DOHH2 (cell line): Measurements from ENCODE around the gene SPDYE5.

ENCODE experiments used
- H3F3A ChIP-seq: fragments of 200-600 bp; sonication (generic), shearing (Covaris generic); 2 replicates; pipeline ENCODE4 v1.6.0; 2016; ENCODE audit warnings: antibody characterized with exemption, mild to moderate bottlenecking; ENCODE audit not compliant: control insufficient read depth, insufficient read depth
- H3K27ac ChIP-seq: fragments of 200-600 bp; sonication (generic); 2 replicates; pipeline ENCODE4 v1.5.1; 2014; ENCODE audit warnings: low read depth, mild to moderate bottlenecking, low read length, moderate library complexity
- H3K27me3 ChIP-seq: fragments of 200-600 bp; sonication (generic); 2 replicates; pipeline ENCODE4 v1.6.1; 2014; ENCODE audit warnings: mild to moderate bottlenecking, low read length, mixed read lengths; ENCODE audit not compliant: control insufficient read depth
- H3K36me3 ChIP-seq: fragments of 200-600 bp; sonication (generic); 2 replicates; pipeline ENCODE4 v1.6.1; 2014; ENCODE audit warnings: mild to moderate bottlenecking, low read length, moderate library complexity, mixed read lengths; ENCODE audit not compliant: control insufficient read depth
- H3K4me1 ChIP-seq: fragments of 200-600 bp; sonication (generic); 2 replicates; pipeline ENCODE4 v1.6.1; 2014; ENCODE audit warnings: mild to moderate bottlenecking, low read length, mixed read lengths; ENCODE audit not compliant: control insufficient read depth
- H3K4me2 ChIP-seq: fragments of 200-600 bp; sonication (generic); 2 replicates; pipeline ENCODE4 v1.6.0; 2014; ENCODE audit warnings: mild to moderate bottlenecking, low read length, moderate library complexity
- H3K4me3 ChIP-seq: fragments of 200-600 bp; sonication (generic); 2 replicates; pipeline ENCODE4 v1.5.1; 2014; ENCODE audit warnings: mild to moderate bottlenecking, low read length, mixed read lengths
- H3K79me2 ChIP-seq: fragments of 200-600 bp; sonication (generic); 2 replicates; pipeline ENCODE4 v1.6.1; 2014; ENCODE audit warnings: mild to moderate bottlenecking, low read length, mixed read lengths; ENCODE audit not compliant: control insufficient read depth
- H3K9me2 ChIP-seq: fragments of 200-600 bp; sonication (generic); replicated peaks from 2 replicates; pipeline ENCODE4 v1.6.1; 2014; ENCODE audit warnings: mild to moderate bottlenecking, low read length, mixed read lengths; ENCODE audit not compliant: control insufficient read depth
- H3K9me3 ChIP-seq: fragments of 200-600 bp; sonication (generic); 2 replicates; pipeline ENCODE4 v1.6.1; 2014; ENCODE audit warnings: antibody characterized with exemption, low read length, mixed read lengths; ENCODE audit not compliant: control insufficient read depth, insufficient read depth
- H4K20me1 ChIP-seq: fragments of 200-600 bp; sonication (generic); 2 replicates; pipeline ENCODE4 v1.6.0; 2014; ENCODE audit warnings: low read depth, mild to moderate bottlenecking, antibody characterized with exemption, low read length, moderate library complexity; ENCODE audit not compliant: control insufficient read depth, insufficient read depth
- CTCF ChIP-seq: fragments of 200-600 bp; sonication (generic); IDR thresholded peaks from one replicate; pipeline ENCODE4 v1.5.1; 2014; ENCODE audit warnings: antibody characterized with exemption, mild to moderate bottlenecking, low read depth, low read length; ENCODE audit not compliant: poor library complexity, severe bottlenecking
- EZH2phosphoT487 ChIP-seq: fragments of 200-600 bp; sonication (generic); IDR thresholded peaks from 2 replicates; pipeline ENCODE4 v1.6.1; 2017; ENCODE audit warnings: borderline replicate concordance, mild to moderate bottlenecking, antibody characterized with exemption, low read length, moderate library complexity, mixed read lengths

Gene SPDYE5

GRCh38 chr7:75537731-75538130, 45.6 kb downstream of the SPDYE5 start:
- Histone ChIP-seq H3K4me2 (no peak overlapping the region), H3K4me1 (peaks cover 11% of the 10 kb centered on the region), H3K27me3 (peaks cover 3% of the 10 kb centered on the region), H3K36me3 (no peaks in the 10 kb centered on the region), H3K79me2 (no peaks in the 10 kb centered on the region), H3K9me3 (no peaks in the 10 kb centered on the region), H3K4me3 (no peak overlapping the region), H3K27ac (no peak overlapping the region), H3F3A (no peaks in the 10 kb centered on the region), H4K20me1 (no peaks in the 10 kb centered on the region), H3K9me2 (no peaks in the 10 kb centered on the region)
- TF ChIP-seq CTCF (no peak), EZH2phosphoT487 (no peak)

- H3F3A ChIP-seq = no peaks in the 10 kb centered on the region
- no peak overlapping the region for H3K27ac ChIP-seq
- H3K4me2 ChIP-seq = no peak overlapping the region
- H3K4me1 ChIP-seq = no peaks in the 10 kb centered on the region
- no peak overlapping the region for H3K4me3 ChIP-seq
- H3K9me2 ChIP-seq = no peaks in the 10 kb centered on the region
- no peak for TF ChIP-seq EZH2phosphoT487
- no peak for TF ChIP-seq CTCF
- no peaks in the 10 kb centered on the region for H3K79me2 ChIP-seq
- no peaks in the 10 kb centered on the region for H3K9me3 ChIP-seq
- H3K36me3 ChIP-seq = no peaks in the 10 kb centered on the region
- H4K20me1 ChIP-seq = no peaks in the 10 kb centered on the region
- H3K27me3 ChIP-seq = peaks cover 8% of the 10 kb centered on the region
These were observed 54.3 kb downstream of the SPDYE5 start for GRCh38 chr7:75546237-75547015.
